Lower leg skin (tissue), 3 donors: ENCODE results near the gene LEF1.

Experiments used
- CTCF ChIP-seq, 3 donors: fragments of 450-650 bp; IDR thresholded peaks; one replicate each; pipeline ENCODE4 v1.5.1; 2016; ENCODE audit warnings: antibody characterized with exemption in 3 of 3, mild to moderate bottlenecking in 3 of 3, moderate library complexity in 2 of 3
- POLR2A ChIP-seq, 2 donors: fragments of 450-650 bp; IDR thresholded peaks; one replicate each; pipeline ENCODE4 v1.6.1; 2016 to 2017; ENCODE audit warnings: antibody characterized with exemption in 2 of 2, mild to moderate bottlenecking in 1 of 2, moderate library complexity in 1 of 2

DNA sequence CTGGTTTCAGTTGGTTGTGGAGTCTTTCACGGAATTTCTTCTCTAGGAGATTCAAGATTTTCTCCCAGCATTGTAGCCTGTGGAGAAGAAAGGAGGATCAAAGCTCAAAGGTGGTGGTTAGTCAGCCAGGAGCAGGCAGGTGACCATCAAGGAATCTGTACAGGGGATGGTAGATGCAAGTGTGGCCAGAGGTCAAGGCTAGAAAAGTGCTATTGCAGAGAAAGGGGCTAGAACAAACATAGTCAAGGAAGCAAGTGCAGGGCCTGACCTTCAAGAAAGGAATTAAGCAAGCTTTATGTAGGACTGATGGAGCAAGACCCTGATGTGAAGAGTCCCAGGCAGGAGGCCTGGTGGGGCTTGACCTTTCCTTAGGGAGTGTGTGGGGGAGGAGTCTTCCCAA, 162.9 kb downstream of the LEF1 start:
- TF ChIP-seq CTCF (IDR thresholded peaks at IDR 0.05) (no peak), POLR2A (IDR thresholded peaks at IDR 0.05) (no peak)
